Midbrain (tissue), 1 donor: ENCODE measurements around the gene BRD2.

Experiments used
- DNase-seq: peaks from one replicate; lab custom pipeline; 2025; lab: John Stamatoyannopoulos, UW

The BRD2 gene

GRCh38 chr6:32949113-32949512 lies 19.3 kb upstream of the BRD2 start:
- no peak for DNase-seq

- DNase-seq = no peak
These were observed 18.4 kb upstream of the BRD2 start for GRCh38 chr6:32950010-32950409.

- DNase-seq = no peak
These were observed 17.9 kb upstream of the BRD2 start for GRCh38 chr6:32950449-32950848.

- peak; percentile 86 for DNase-seq
These were observed 15.3 kb upstream of the BRD2 start, which contains the start of gene HLA-DMA for GRCh38 chr6:32952817-32953739. TSS of gene HLA-DMA (minus strand) at chr6:32953097. CDS start at chr6:32953036, 61 bp downstream.

DNA sequence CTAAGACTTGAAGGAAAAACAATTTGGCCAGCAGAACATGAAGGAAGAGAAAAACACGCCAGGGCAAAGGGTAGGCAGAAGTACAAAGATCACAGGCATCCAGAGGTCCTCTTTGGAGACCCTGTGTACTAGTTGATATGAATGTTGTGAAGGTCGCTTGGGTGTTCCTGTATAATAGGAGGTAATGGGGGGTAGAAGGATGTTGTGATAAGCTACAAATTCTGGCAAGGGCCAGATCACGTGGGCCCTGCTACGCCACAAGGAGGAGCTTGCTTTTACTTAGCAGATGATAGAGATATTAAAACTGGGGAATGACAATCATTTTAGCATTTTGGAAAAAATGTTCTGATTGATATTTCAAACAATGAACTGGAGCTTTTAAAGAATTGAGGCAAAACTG lies 14.6 kb upstream of the BRD2 start:
- no peak for DNase-seq

- DNase-seq = no peak
These were observed 14.1 kb upstream of the BRD2 start for GRCh38 chr6:32954267-32954666.

- DNase-seq = no peak
These were observed 13.2 kb upstream of the BRD2 start for GRCh38 chr6:32954986-32955802.

GRCh38 chr6:32956176-32956575 lies 12.2 kb upstream of the BRD2 start:
- DNase-seq = no peak

DNA sequence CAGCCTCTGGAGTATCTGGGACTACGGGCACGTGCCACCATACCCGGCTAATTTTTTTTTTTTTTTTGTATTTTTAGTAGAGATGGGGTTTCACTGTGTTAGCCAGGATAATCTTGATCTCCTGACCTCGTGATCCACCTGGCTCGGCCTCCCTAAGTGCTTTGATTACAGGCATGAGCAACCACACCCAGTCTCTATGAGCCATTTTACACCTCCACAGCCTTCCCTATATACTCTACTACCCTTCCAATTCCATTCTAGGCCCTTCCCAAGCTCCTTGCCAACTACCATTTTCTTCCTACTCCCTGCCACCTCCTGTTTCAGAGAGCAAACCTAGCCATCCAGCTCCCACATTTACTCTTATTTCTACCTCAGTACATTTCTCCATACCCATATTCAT lies 7.8 kb upstream of the BRD2 start:
- no peak for DNase-seq

GRCh38 chr6:32962213-32962826 lies 6.1 kb upstream of the BRD2 start:
- no peak for DNase-seq

GRCh38 chr6:32963866-32964265 lies 4.5 kb upstream of the BRD2 start:
- DNase-seq = no peak

GRCh38 chr6:32964776-32965175 lies 3.6 kb upstream of the BRD2 start:
- DNase-seq = no peak

- peak; percentile 69 for DNase-seq
These were observed 973 bp upstream of the BRD2 start for GRCh38 chr6:32967151-32968091.

DNA sequence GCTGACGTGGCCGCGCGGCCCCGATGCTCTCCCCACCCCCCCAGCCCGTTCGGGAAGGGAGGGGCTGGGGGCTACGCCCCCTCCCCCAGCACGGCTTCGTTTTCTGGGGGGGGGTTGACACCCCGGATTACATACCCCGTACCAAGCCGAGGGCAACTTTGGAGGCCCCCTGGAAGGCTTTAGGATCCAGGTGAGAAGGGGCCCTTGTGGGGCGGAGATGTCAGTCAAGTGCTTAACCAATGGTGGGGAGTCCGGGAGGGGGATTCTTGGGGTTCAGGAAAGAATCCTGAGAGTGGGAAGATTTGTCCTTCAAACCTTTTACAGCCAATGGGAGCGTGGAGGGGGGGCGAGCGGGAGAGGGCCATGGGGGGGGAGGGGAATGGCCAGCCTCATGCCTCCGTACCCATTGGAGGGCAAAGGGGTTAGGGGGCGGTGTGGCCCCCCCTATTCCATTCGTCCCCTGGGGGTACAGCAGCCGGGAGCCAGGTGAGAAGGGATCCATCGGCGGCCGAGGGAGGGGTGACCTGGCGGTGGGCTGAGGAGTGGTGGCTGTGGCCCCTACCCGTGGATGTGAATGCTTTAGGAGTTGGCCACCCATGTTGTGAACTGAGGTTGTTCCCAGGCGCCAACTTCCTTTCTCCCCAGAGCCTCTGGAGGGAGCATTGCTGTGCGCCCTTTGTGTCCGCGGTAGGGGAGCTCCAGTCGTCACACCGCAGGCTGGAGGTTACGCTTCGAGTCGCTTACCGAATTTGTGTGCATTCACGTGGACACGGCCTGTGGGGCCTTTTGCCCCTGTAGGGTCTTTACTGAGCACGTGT lies 682 bp downstream of the BRD2 start:
- peak; percentile 87 for DNase-seq

GRCh38 chr6:32969685-32970412 lies 1.5 kb downstream of the BRD2 start:
- DNase-seq = peak; percentile 74

DNA sequence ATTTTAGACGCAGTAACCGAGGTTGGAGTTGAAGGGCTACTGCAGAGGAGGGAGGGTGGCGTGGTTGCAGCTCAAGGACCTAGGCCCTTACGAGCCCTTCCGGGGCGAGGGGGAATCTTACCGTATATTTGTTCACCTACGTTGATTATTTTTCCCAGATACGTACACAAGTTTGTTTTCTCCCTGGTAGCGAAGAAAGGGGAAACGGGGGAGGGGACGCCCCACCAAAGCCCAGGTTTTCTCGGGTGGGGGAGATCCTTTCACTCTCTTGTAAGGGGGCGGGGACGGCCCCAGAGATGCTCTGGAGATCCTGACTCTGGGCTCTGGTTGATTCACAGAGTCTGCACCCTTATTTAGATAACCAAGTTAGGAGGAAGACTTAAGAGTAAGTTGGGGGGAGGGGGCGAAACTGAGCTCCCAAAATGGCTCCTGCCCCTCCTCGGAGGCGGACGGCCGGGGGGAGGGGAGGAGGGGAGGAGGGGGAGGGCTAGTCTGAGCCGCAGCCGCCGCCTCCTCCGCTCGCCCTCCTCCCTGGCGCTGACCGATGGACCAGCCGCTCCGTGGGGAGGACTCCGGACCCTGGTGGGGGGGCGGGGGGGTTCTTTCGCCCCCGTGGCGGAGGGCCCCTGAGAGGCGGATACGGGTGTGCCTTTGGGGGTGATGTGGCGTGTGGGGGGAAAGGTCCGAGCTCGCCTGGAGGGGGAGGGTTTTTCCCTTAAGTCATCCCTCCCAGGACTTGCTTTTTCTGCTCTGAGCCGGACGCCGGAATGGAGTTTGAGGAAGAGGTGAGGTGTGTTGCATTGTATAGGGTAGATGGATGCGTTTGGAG lies 2.2 kb downstream of the BRD2 start:
- peak; percentile 83 for DNase-seq

- no peak for DNase-seq
These were observed 2.8 kb downstream of the BRD2 start for GRCh38 chr6:32971242-32971580.

GRCh38 chr6:32971581-32972352 lies 3.4 kb downstream of the BRD2 start:
- peak; percentile 99 for DNase-seq
